HG03558 (cell line): Measurements from ENCODE around the gene ACTN3.
"Not testable (repeated sequence)": the region's sequence is repeated elsewhere in the genome, so short reads cannot be mapped to it uniquely, and the experiment has no call there.

Experiments used
- ATAC-seq: cut with Tn5 transposase; IDR thresholded peaks from one replicate; pipeline ENCODE4 v1.9.1; 2021; ENCODE audit warnings: moderate number of reproducible peaks; ENCODE audit not compliant: unreplicated experiment; ENCODE audit errors: extremely low read depth

The ACTN3 gene

DNA sequence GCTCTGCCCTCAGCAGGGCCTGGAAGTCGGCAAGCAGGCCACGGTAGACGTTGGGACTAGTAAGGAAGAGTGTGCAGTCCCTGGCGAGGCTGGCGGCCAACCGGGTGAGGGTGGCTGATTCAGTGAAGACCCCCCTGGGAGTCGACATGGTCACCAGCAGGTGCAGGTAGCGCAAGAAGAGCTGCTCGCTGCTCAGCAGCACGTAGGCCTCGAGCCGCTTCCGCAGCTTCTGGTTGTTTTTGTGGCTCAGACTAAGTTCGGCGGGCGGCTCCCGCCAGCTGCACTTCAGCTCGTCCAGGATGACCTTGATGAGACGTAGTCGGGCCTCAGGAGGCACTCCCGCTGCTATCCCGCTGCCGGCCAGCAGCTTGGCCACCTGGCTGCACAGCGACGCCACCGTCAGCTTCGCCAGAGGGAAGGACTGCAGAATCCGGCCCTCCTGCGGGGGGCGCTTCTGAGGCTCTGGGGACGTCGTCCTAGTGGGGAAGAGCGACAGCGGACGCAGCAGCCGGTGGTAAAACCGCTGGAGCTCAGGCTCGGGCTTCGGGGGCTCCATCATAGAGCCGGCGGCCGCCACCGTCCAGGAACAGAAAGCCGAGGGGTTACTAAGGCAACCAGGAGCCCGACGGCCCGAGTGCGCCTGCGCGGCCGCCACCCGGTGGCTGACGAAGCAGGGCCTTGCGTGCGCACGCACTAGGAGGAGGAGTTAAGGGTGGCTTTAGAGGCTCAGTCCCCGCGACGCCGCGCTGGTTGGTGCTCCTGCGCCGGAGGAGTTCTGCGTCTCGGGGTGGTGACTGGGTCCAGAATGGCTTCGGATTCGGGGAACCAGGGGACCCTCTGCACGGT lies 46.0 kb downstream of the ACTN3 start, which contains the start of the genes CCDC87 and CCS:
CCDC87 (minus strand) TSS at position 607 of the 846 bp plus-strand sequence; CDS start at position 559, 48 bp downstream.
CCS (plus strand) TSS at position 729 of the 846 bp plus-strand sequence; CDS start at position 806, 77 bp downstream.
- peak; percentile 63 for ATAC-seq

DNA sequence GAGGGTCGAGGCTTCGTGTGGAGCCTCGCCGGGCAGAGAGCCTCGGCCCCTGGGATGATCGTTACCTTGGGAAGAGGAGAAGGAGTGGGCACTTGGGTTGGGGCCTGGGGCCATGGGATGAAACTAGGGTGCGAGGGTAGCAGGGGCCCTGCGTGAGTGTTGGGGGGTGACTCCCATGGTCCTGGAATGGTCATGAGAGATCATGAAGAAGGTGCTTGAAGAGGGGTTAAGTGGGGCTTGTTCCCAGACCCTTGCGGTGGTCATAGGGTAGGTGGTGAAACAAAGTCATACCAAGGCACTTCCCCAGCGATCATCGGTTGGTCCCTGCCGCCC lies 46.6 kb downstream of the ACTN3 start:
- no peak for ATAC-seq

DNA sequence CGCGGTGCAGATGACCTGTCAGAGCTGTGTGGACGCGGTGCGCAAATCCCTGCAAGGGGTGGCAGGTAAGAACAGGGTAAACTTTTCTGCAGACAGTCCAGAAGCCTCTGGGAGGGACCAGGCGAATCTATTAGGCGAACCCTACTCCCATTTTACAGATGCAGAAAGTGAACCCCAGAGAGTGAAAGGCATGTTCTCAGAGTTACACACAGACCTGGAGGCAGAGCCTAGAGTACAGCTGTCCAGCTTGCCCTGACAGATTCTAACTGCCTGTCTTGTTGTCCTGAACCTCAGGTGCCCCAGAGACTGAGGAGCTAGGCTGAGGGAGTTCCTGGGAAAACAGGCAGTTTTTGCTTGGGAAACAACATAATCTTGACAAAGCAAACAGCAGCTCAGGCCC lies 46.9 kb downstream of the ACTN3 start:
- ATAC-seq, result no peak

DNA sequence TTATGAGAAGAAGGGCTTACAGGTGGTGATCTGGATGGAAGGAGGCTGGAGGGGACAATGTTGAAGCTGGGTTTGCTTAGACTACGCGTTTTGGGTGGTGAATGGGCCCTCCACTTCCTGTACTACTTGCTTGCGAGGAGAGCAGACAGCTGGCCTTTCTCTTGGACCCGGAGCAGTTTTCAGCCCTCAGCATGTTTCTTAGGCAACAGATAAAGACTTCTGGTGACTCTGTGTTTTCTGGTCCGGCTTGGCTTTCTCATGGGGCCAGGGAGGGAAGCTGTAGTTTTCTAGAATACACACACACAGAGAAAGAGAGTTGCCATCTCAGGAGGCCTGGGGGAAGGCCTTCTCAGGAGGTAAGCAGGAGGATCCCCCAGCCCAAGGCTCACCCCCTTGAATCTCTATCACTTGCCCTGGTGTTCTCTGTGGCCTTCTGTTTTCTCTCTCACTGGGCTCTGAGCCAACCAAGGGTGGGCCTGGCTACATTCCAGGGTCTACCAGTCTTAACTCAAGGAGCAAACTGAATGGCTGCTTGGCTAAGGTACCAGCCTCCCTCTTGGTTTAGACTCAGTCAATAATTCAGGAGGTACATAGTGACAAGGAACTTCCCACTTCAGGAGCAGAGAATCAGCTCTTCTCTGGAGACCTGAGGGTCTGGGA lies 48.7 kb downstream of the ACTN3 start:
- no peak for ATAC-seq

DNA sequence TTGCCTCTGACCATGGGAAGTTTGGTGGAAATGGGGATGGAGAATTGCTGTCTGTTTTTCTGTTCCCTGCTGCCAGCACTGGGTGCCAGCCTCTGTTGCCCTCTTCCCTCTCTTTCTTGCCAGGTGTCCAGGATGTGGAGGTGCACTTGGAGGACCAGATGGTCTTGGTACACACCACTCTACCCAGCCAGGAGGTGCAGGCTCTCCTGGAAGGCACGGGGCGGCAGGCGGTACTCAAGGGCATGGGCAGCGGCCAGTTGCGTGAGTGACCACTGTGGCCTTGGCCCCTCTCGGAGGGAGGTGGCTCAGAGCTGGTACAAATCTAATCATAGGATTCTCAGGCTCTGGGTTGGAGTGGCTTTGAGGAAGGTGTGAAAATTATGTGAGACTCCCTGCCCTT lies 52.3 kb downstream of the ACTN3 start:
- ATAC-seq, result no peak

DNA sequence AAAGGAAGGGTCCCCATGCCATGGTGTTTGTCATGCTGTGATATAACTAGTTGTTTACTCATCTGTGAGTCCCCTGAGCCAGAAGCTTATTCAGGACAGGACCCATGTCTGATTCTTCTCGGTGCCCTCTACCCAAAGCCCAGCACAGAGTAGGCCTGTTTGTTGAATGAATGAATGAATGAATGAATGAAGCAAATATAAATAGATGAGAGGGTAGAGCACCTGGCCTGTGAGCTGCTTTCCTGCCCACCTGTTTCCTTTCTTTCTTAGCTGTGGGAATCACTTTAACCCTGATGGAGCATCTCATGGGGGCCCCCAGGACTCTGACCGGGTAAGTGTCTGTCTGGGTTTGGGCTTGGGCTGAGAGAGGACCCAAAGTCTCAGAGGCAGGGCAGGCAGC lies 53.5 kb downstream of the ACTN3 start:
- no peak for ATAC-seq

DNA sequence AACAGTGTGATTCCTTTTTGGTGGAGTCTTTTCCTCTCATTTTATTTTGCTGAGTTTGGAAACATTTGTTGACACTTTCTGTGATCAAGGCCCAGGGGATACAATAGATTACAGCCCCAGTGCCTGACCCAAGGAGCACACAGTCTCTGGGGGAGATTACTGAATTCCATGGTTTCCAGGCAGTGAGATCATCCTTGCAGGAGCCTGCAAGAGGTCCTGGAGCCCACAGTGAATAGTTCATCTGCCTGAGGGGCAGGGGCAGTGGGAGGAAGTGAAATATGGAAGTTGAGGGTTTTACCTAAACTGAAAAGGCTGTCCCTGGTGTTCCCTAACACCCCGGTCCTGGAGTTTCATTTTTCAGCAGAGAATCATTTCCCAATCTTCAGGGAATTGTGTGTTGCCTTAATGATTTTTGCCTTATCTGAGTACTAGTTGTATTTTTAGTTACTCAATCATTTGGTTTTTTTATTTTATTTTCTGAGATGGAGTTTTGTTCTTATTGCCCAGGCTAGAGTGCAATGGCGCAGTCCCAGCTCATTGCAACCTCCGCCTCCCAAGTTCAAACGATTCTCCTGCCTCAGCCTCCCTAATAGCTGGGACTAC lies 54.0 kb downstream of the ACTN3 start:
- ATAC-seq, result no peak

DNA sequence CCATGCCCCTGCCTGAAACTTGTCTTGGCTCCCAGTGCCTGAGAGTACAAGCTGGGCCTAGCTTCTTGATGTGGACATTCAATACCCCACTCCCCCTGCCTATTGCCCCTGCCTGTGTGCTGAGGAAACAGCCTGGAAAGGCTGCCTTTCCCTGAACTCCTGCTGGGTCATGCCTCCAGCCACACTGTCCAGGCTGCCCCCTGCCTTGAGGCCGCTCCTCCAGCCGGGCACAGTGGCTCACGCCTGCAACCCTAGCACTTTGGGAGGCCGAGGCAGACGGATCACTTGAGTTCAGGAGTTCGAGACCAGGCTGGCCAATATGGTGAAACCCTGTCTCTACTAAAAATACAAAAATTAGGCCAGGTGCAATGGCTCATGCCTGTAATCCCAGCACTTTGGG lies 56.4 kb downstream of the ACTN3 start:
- no peak for ATAC-seq

DNA sequence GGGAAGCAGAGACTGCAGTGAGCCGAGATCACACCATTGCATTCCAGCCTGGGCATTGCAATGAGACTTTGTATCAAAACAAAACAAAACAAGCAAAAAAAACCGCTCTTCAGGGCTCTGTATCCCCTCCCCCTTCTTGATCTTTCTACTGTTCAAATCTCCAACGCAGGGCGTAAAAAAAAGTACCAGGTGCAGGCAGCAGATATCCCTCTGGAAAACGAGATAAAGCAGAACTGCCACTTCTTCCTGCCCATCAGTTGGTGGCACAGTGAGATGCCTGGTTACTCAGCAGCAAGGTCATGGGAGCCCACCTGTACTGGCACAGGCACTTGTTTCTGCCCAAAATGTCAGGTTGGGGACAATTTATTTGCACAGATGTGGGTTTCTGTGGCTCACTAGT lies 57.5 kb downstream of the ACTN3 start:
- no peak for ATAC-seq

DNA sequence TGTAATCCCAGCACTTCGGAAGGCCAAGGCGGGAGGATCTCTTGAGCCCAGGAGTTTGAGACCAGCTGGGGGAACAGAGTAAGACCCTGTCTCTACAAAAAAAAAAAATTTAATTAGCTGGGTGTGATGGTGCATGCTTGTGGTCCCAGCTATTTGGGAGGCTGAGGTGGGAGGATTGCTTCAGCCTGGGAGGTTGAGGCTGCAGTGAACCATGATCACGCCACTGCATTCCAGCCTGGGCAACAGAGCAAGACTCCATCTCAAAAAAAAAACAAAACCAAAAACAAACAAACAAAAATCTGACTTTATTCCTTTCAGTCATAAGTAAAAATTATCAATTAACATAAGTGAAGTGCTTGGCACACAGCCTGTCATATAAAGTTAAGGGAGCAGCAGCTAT lies 59.9 kb downstream of the ACTN3 start:
- ATAC-seq, result not testable (repeated sequence)

DNA sequence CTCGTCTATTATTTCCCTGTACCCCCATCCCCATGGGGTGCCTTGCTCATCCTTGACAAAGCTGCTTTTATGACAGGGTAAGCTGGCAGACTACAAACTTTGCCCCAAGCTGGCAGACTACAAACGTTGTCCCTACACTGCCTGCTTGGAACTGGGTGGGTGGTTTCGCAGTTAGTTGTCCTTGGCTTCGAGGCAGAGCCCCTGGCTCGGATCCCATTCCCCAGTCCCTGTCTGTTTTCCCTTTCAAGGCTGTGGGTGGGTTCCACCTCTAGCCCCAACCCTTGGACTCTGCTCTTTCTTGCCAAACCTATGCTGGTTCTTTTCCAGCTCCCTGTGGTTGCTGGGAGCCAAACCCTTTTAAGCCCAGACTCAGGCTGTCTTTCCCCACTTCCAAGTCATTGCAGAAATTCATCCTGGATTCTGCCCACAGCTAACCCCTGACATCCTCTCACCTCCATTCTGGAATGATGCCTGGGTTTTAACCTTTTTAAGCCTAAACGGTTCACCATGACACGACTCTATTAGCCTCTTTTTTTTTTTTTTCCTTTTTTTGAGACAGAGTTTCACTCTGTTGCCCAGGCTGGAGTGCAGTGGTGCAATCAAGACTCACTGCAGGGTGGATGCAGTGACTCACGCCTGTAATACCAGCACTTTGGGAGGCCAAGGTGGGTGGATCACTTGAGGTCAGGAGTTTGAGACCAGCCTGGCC lies 60.6 kb downstream of the ACTN3 start:
- no peak for ATAC-seq

DNA sequence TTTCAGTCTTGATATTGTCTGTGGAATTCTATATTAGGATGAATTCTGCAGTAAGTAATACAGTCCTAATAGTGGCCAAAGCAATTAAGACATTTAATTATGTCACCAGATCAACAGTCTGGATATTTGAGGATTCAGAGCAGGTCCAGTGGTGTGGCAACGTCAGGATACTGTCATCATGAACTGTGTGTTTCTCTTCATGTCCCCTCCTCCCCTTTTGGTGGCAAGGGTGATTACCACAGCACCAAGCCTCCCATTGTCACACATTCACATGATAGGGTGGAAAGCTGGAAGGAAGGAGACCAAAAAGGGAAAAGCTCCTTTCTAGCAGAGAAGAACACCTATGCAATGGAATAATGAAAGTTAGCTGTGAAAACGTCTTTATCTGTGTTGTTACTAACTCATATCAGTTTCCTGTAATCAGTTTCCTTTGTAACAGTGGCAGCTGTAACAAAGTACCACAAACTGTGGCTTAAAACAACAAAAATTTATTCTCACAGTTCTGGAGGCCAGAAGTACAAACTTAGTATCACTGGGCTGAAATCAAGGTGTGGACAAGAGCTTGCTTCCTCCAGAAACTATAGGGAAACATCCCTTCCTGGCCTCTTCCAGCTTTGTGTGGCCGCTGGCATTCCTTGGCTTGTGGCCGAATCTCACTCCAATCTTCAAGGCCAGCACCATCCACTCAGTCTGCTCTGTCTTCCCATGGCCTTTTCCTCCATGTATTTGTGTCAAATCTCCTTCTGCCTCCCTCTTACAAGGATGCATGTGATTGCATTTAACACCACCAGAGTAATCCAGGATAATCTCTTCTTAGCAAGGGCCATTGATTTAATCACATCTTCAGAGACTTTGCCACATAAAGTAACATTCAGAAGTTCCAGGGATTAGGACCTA lies 63.3 kb downstream of the ACTN3 start:
- ATAC-seq, result no peak

DNA sequence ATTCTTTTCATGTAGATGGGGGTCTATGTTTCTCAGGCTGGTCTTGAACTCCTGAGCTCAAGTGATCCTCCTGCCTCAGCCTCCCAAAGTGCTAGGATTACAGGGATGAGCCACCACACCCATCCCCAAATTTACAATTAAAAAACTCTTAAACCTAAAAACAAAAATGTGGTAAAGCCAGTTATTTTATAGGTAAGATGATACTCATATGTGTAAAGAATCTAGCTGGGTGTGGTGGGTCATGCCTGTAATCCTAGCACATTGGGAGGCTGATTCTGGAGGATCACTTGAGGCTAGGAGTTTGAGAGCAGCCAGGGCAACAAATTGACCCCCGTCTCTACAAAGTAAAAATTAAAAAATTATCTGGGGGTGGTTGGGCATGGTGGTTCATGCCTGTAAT lies 65.8 kb downstream of the ACTN3 start:
- ATAC-seq, result no peak
